C4-2B (cell line): ENCODE measurements around the gene AGRP.

ENCODE experiments used
- CTCF ChIP-seq: fragments of 450-650 bp; conservative IDR thresholded peaks from 2 replicates; pipeline ENCODE4 v1.5.1; 2017; ENCODE audit warnings: mild to moderate bottlenecking
- ZFX ChIP-seq: fragments of 450-650 bp; IDR thresholded peaks from 2 replicates; pipeline ENCODE4 v1.6.1; 2017

GRCh38 chr16:67454852-67455251 lies 28.5 kb downstream of the AGRP start:
- no peak for TF ChIP-seq CTCF
- no peak for TF ChIP-seq ZFX
